Activated naive CD4-positive, alpha-beta T cell (primary cell): ENCODE measurements around the gene SSC4D.
A peak's percentile ranks its signal among the peaks of the same experiment; 100 is the strongest.
"Not testable (repeated sequence)": the region's sequence is repeated elsewhere in the genome, so short reads cannot be mapped to it uniquely, and the experiment has no call there.

Experiments
- DNase-seq, 4 experiments: peaks; one replicate each; lab custom pipeline; 2025; lab: John Stamatoyannopoulos, UW

SSC4D gene

GRCh38 chr7:76421097-76421496 lies 11.6 kb upstream of the SSC4D start:
- DNase-seq: not testable (repeated sequence)

GRCh38 chr7:76417654-76418310 lies 8.3 kb upstream of the SSC4D start:
- not testable (repeated sequence) for DNase-seq

- DNase-seq: no peak
Measured at GRCh38 chr7:76412249-76412648, 2.8 kb upstream of the SSC4D start.

GRCh38 chr7:76411626-76412025 lies 2.1 kb upstream of the SSC4D start:
- no peak for DNase-seq

GRCh38 chr7:76408121-76408560 lies 1.4 kb downstream of the SSC4D start:
- DNase-seq: no peak

- no peak for DNase-seq
Measured at GRCh38 chr7:76407718-76408117, 1.8 kb downstream of the SSC4D start.

GRCh38 chr7:76405738-76406137 lies 3.8 kb downstream of the SSC4D start:
- DNase-seq: no peak

GRCh38 chr7:76403780-76404494 lies 5.6 kb downstream of the SSC4D start:
- no peak for DNase-seq

GRCh38 chr7:76403097-76403496 lies 6.4 kb downstream of the SSC4D start:
- DNase-seq: not testable (repeated sequence)

- no peak for DNase-seq
Measured at GRCh38 chr7:76400248-76400647, 9.2 kb downstream of the SSC4D start.

GRCh38 chr7:76397409-76398183 lies 11.9 kb downstream of the SSC4D start:
- peak; percentile 41 to 79 (median 67) for DNase-seq

GRCh38 chr7:76396864-76397263 lies 12.6 kb downstream of the SSC4D start:
- DNase-seq: no peak

- DNase-seq: no peak
Measured at GRCh38 chr7:76395965-76396726, 13.4 kb downstream of the SSC4D start.

GRCh38 chr7:76395605-76395964 lies 13.9 kb downstream of the SSC4D start:
- DNase-seq: not testable (repeated sequence)

GRCh38 chr7:76394957-76395356 lies 14.5 kb downstream of the SSC4D start:
- DNase-seq: no peak

- DNase-seq: peak; percentile 61 to 92 (median 77)
Measured at GRCh38 chr7:76393116-76394031, 16.1 kb downstream of the SSC4D start.

GRCh38 chr7:76392531-76393115 lies 16.9 kb downstream of the SSC4D start:
- no peak for DNase-seq

- no peak for DNase-seq
Measured at GRCh38 chr7:76390092-76390491, 19.4 kb downstream of the SSC4D start.

GRCh38 chr7:76387789-76388188 lies 21.7 kb downstream of the SSC4D start:
- not testable (repeated sequence) for DNase-seq

GRCh38 chr7:76386691-76387260 lies 22.7 kb downstream of the SSC4D start:
- DNase-seq: no peak
